Measurements from ENCODE around the gene GC. TPM values are rescaled to one million over a fixed set of nuclear protein-coding genes. Genes with fewer than 3 reads are reported as not detected.

The GC gene
- polyA plus RNA-seq, 1 experiment: not detected

DNA sequence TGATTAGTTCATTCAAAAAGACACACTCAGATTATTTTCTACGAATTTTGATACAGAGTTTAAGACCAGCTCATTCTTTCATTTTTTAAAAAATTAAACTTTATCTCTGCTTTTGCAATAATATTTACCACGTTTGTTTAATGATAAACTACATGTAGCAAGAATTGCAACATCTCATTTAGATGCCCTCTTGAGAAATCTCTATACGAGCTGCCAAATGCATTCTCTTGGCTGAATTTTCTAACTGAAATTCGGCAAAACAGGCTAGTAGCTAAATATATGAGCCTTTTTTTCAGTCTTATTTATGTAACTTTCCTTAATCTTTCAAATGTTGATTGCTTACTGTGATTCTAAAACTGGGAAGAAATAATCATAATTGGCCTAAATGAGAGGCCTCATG is 2.1 kb upstream of the GC start:
- ChIA-PET CTCF (no interaction called here), POLR2A (no interaction called here)
- TF ChIP-seq, protein P1, sequence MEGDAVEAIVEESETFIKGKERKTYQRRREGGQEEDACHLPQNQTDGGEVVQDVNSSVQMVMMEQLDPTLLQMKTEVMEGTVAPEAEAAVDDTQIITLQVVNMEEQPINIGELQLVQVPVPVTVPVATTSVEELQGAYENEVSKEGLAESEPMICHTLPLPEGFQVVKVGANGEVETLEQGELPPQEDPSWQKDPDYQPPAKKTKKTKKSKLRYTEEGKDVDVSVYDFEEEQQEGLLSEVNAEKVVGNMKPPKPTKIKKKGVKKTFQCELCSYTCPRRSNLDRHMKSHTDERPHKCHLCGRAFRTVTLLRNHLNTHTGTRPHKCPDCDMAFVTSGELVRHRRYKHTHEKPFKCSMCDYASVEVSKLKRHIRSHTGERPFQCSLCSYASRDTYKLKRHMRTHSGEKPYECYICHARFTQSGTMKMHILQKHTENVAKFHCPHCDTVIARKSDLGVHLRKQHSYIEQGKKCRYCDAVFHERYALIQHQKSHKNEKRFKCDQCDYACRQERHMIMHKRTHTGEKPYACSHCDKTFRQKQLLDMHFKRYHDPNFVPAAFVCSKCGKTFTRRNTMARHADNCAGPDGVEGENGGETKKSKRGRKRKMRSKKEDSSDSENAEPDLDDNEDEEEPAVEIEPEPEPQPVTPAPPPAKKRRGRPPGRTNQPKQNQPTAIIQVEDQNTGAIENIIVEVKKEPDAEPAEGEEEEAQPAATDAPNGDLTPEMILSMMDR (IDR thresholded peaks at IDR 0.05; ENCODE audit: insufficient read depth, low read depth, low read length): no peak
- Histone ChIP-seq H3K27me3 (ENCODE audit: control insufficient read depth, insufficient read depth, low read length) (no peaks in the 10 kb centered on the region), H3K36me3 (ENCODE audit: control insufficient read depth, insufficient read depth, low read length) (no peaks in the 10 kb centered on the region), H3K4me3 (ENCODE audit: low read depth, low read length) (no peak overlapping the region)
- no peak for DNase-seq (ENCODE audit: low read depth)

DNA sequence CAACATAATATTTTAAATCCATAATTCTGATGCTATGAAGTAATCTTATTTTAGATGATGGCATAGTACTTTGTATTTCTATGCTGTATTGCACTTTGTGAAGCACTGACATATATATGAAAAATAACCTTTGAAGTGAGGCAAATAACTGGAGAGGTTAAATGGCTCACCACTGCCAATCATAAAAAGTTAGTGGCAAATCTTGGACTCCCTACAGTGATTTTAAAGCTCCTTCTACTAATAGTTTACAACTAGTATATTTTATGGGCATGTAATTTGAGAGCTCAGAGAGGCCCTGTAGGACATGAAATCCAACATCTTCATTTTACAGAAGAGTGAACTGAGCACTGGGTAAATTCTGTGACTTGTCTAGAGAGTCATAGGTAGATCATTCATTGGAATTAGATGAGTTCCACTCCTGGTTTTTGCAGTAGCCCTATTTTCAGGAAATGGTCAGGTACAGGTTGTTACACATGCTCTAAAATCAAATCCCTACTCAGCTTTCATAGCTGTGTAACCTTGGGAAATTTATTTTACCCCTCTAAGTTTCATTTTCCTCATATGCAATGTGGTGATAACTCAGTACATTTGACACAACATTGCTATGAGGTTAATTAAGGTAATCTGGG is 804 bp upstream of the GC start:
- Histone ChIP-seq H3K4me3 (ENCODE audit: low read depth, low read length) (no peak overlapping the region), H3K36me3 (ENCODE audit: control insufficient read depth, insufficient read depth, low read length) (no peaks in the 10 kb centered on the region), H3K27me3 (ENCODE audit: control insufficient read depth, insufficient read depth, low read length) (no peaks in the 10 kb centered on the region)
- TF ChIP-seq, protein P1 (IDR thresholded peaks at IDR 0.05; ENCODE audit: insufficient read depth, low read depth, low read length): no peak
- ChIA-PET CTCF (no interaction called here), POLR2A (no interaction called here)
- DNase-seq (ENCODE audit: low read depth): no peak

DNA sequence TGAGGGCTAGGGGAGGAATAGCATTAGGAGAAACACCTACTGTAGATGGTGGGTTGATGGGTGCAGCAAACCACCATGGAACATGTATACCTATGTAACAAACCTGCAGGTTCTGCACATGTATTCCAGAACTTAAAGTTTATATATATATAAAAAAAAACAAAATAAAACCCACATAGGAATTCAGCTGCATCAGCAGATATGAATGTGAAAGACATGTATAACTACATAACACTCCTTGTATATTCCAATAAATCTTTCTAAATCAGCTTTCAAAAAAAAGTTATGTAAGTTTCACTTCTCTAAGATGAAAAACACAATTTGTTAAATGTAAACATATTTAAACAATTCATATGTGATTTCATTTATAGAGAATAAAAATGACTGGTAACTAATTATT is 6.0 kb downstream of the GC start:
- TF ChIP-seq, protein P1 (IDR thresholded peaks at IDR 0.05; ENCODE audit: insufficient read depth, low read depth, low read length): no peak
- H3K4me3 ChIP-seq (ENCODE audit: low read depth, low read length): no peak overlapping the region
- no peaks in the 10 kb centered on the region for H3K27me3 ChIP-seq (ENCODE audit: control insufficient read depth, insufficient read depth, low read length)
- ChIA-PET CTCF (no interaction called here), POLR2A (no interaction called here)
- no peaks in the 10 kb centered on the region for H3K36me3 ChIP-seq (ENCODE audit: control insufficient read depth, insufficient read depth, low read length)
- no peak for DNase-seq (ENCODE audit: low read depth)

DNA sequence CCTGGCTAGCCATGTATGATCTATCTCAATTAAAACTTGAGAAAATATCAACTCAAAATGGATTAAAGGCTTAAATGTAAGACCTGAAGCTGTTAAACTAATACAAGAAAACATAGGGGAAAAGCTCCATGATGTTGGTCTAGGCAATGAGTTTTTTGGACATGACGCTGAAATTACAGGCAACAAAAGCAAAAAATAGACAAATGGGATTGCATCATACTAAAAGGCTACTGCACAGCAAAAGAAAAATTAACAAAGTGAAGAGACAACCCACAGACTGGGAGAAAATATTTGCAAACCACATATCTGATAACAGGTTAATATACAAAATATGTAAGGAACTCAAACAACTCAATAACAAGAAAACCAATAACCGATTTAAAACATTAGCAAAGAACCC is 8.4 kb downstream of the GC start:
- Histone ChIP-seq H3K4me3 (ENCODE audit: low read depth, low read length) (no peak overlapping the region), H3K36me3 (ENCODE audit: control insufficient read depth, insufficient read depth, low read length) (no peaks in the 10 kb centered on the region), H3K27me3 (ENCODE audit: control insufficient read depth, insufficient read depth, low read length) (no peaks in the 10 kb centered on the region)
- ChIA-PET POLR2A (no interaction called here), CTCF (no interaction called here)
- no peak for DNase-seq (ENCODE audit: low read depth)
- TF ChIP-seq, protein P1 (IDR thresholded peaks at IDR 0.05; ENCODE audit: insufficient read depth, low read depth, low read length): no peak

DNA sequence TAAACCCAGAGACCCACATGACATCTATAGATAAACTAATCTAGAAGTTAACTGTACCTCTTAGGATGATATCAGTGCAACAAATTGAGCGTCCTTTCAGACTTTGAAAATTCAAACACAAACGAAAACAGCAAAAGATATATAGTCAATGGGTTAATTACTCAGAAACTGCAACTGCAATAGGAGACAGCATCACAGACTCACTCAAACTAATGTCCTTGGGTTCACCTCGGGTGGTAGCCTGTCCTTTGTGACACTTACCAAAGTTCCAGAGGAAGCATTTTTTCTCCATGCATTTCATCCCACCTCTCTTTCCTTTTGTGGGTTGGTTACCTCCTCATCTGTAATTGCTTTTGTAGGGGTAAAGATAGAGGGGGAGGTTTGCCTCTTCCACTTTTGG is 9.7 kb downstream of the GC start:
- ChIA-PET POLR2A (no interaction called here), CTCF (no interaction called here)
- Histone ChIP-seq H3K36me3 (ENCODE audit: control insufficient read depth, insufficient read depth, low read length) (no peaks in the 10 kb centered on the region), H3K27me3 (ENCODE audit: control insufficient read depth, insufficient read depth, low read length) (no peaks in the 10 kb centered on the region), H3K4me3 (ENCODE audit: low read depth, low read length) (no peak overlapping the region)
- no peak for DNase-seq (ENCODE audit: low read depth)
- TF ChIP-seq, protein P1 (IDR thresholded peaks at IDR 0.05; ENCODE audit: insufficient read depth, low read depth, low read length): no peak
